OCI-LY1 (cell line): ENCODE data around the gene FOXE1.

Source experiments
- H2AFZ ChIP-seq: fragments of 200-600 bp; sonication (generic), shearing (Covaris generic); 2 replicates; pipeline ENCODE4 v1.6.0; 2014; ENCODE audit warnings: antibody characterized with exemption, mild to moderate bottlenecking, low read length
- H3F3A ChIP-seq: fragments of 200-600 bp; sonication (generic), shearing (Covaris generic); 2 replicates; pipeline ENCODE4 v1.6.0; 2014; ENCODE audit warnings: mild to moderate bottlenecking, antibody characterized with exemption, low read length, moderate library complexity; ENCODE audit not compliant: insufficient read depth
- H3K27ac ChIP-seq: fragments of 200-600 bp; sonication (generic); 2 replicates; pipeline ENCODE4 v1.5.1; 2014; ENCODE audit warnings: low read length, mixed run types, mild to moderate bottlenecking, low read depth; ENCODE audit not compliant: poor library complexity, severe bottlenecking
- H3K27me3 ChIP-seq: fragments of 200-600 bp; sonication (generic); 2 replicates; pipeline ENCODE4 v1.6.0; 2014; ENCODE audit warnings: antibody characterized with exemption, mild to moderate bottlenecking, low read length, moderate library complexity; ENCODE audit not compliant: insufficient read depth
- H3K36me3 ChIP-seq: fragments of 200-600 bp; sonication (generic); 2 replicates; pipeline ENCODE4 v1.6.1; 2014; ENCODE audit warnings: mild to moderate bottlenecking, antibody characterized with exemption, low read length, moderate library complexity, mixed read lengths; ENCODE audit not compliant: insufficient read depth
- H3K4me1 ChIP-seq: fragments of 200-600 bp; sonication (generic); 2 replicates; pipeline ENCODE4 v1.5.1; 2014; ENCODE audit warnings: mild to moderate bottlenecking, low read length, moderate library complexity; ENCODE audit not compliant: insufficient read depth, severe bottlenecking
- H3K4me2 ChIP-seq: fragments of 200-600 bp; sonication (generic), shearing (Covaris generic); 2 replicates; pipeline ENCODE4 v1.6.1; 2014; ENCODE audit warnings: low read length
- H3K4me3 ChIP-seq: fragments of 200-600 bp; sonication (generic); 2 replicates; pipeline ENCODE4 v1.5.1; 2014; ENCODE audit warnings: low read length, low read depth, mild to moderate bottlenecking, mixed read lengths; ENCODE audit not compliant: poor library complexity, severe bottlenecking
- H3K79me2 ChIP-seq: fragments of 200-600 bp; shearing (Covaris generic); 2 replicates; pipeline ENCODE4 v1.6.1; 2016; ENCODE audit warnings: mixed run types, low read length, mixed read lengths; ENCODE audit not compliant: insufficient read depth
- H3K9ac ChIP-seq: fragments of 200-600 bp; sonication (generic), shearing (Covaris generic); 2 replicates; pipeline ENCODE4 v1.6.1; 2014; ENCODE audit warnings: mild to moderate bottlenecking, low read length, mixed read lengths
- H3K9me2 ChIP-seq: fragments of 200-600 bp; sonication (generic), shearing (Covaris generic); 2 replicates; pipeline ENCODE4 v1.6.1; 2014; ENCODE audit warnings: low read depth, mild to moderate bottlenecking, low read length, mixed read lengths
- H3K9me3 ChIP-seq: fragments of 200-600 bp; shearing (Covaris generic); 2 replicates; pipeline ENCODE4 v1.6.1; 2014; ENCODE audit warnings: low read length, mixed read lengths
- H4K20me1 ChIP-seq: fragments of 200-600 bp; sonication (generic), shearing (Covaris generic); 2 replicates; pipeline ENCODE4 v1.6.0; 2016; ENCODE audit warnings: mild to moderate bottlenecking, low read length; ENCODE audit not compliant: insufficient read depth
- CTCF ChIP-seq: fragments of 200-600 bp; sonication (generic), shearing (Covaris generic); IDR thresholded peaks from 2 replicates; pipeline ENCODE4 v1.5.1; 2017; ENCODE audit warnings: mild to moderate bottlenecking, antibody characterized with exemption, low read length, moderate library complexity, mixed read lengths
- EZH2 ChIP-seq: fragments of 200-600 bp; sonication (generic), shearing (Covaris generic); IDR thresholded peaks from 2 replicates; pipeline ENCODE4 v1.8.0; 2017; ENCODE audit warnings: borderline replicate concordance, mixed run types, mild to moderate bottlenecking, antibody characterized with exemption, low read length, moderate library complexity, mixed read lengths

Gene FOXE1

GRCh38 chr9:97846347-97846746 is 6.7 kb upstream of the FOXE1 start:
- H3K36me3 ChIP-seq, result no peaks in the 10 kb centered on the region
- H3K4me3 ChIP-seq, result no peak overlapping the region
- H3K79me2 ChIP-seq, result no peaks in the 10 kb centered on the region
- no peak overlapping the region for H3K4me2 ChIP-seq
- no peaks in the 10 kb centered on the region for H3F3A ChIP-seq
- H4K20me1 ChIP-seq, result no peaks in the 10 kb centered on the region
- TF ChIP-seq EZH2 (no peak), CTCF (no peak)
- no peak overlapping the region for H2AFZ ChIP-seq
- H3K4me1 ChIP-seq, result no peaks in the 10 kb centered on the region
- H3K9me2 ChIP-seq, result no peaks in the 10 kb centered on the region
- no peaks in the 10 kb centered on the region for H3K9me3 ChIP-seq
- no peak overlapping the region for H3K27ac ChIP-seq
- no peaks in the 10 kb centered on the region for H3K27me3 ChIP-seq
- H3K9ac ChIP-seq, result no peak overlapping the region

DNA sequence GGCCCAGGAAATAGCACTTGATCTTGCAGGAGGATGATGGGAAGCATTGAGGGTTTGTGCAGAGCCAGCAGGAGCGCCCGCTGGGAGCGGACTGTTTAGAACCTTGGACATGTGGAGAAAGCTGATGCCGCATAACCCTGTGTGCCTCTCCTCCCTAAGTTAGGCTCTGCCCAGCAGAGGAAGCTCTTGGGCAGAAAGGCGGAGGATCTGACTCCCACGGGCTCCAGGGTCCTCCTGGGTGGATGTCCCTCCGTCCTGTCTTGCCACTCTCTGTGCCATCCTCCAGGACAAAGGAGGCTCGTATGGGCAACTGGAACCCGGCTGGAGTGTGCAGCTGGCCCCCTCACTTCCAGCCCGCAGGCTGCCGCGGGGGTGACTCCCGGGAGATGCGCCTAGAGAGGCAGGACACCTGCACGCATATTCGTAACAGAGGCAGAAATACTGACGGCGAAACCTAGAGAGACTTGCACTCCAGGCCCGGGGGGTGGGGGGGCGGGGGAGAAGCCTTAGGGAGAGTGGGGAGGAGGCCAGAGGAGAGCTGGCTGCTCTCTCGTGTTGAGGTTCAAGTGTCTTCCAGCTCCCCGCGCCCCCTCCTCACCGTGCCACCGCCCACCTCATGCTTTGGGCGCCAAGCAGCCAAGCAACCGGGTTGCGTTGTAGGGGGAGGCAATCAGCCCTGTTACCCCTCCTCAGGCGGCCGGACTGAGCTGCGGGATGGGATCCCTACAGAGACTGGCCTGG is 5.4 kb upstream of the FOXE1 start:
- Histone ChIP-seq H3K9me3 (no peaks in the 10 kb centered on the region), H3K4me1 (no peaks in the 10 kb centered on the region), H4K20me1 (no peaks in the 10 kb centered on the region), H3K9ac (no peak overlapping the region), H3K4me3 (no peak overlapping the region), H3K79me2 (no peaks in the 10 kb centered on the region), H3K9me2 (no peaks in the 10 kb centered on the region), H3K36me3 (no peaks in the 10 kb centered on the region), H2AFZ (no peak overlapping the region), H3K27me3 (no peaks in the 10 kb centered on the region), H3K27ac (no peak overlapping the region), H3F3A (no peaks in the 10 kb centered on the region), H3K4me2 (no peak overlapping the region)
- TF ChIP-seq EZH2 (no peak), CTCF (no peak)

GRCh38 chr9:97848215-97848479 is 4.9 kb upstream of the FOXE1 start:
- no peak overlapping the region for H3K4me3 ChIP-seq
- no peak overlapping the region for H3K27ac ChIP-seq
- TF ChIP-seq CTCF (no peak), EZH2 (no peak)
- no peaks in the 10 kb centered on the region for H3K9me3 ChIP-seq
- H3F3A ChIP-seq, result no peaks in the 10 kb centered on the region
- H4K20me1 ChIP-seq, result no peaks in the 10 kb centered on the region
- no peak overlapping the region for H3K9ac ChIP-seq
- H3K4me1 ChIP-seq, result no peaks in the 10 kb centered on the region
- H3K27me3 ChIP-seq, result no peaks in the 10 kb centered on the region
- no peaks in the 10 kb centered on the region for H3K36me3 ChIP-seq
- no peaks in the 10 kb centered on the region for H3K79me2 ChIP-seq
- no peak overlapping the region for H2AFZ ChIP-seq
- H3K4me2 ChIP-seq, result no peak overlapping the region
- no peaks in the 10 kb centered on the region for H3K9me2 ChIP-seq
